ENCODE data around the gene MRLN. TPM values are rescaled to one million over a fixed set of nuclear protein-coding genes. Genes with fewer than 3 reads are reported as not detected.

The MRLN gene
- total and polyA plus RNA-seq, 2 of the 4 experiments (the other 2 are of a cell fraction): not detected

- Histone ChIP-seq H3K14ac (replicated peaks; ENCODE audit: low read depth, low read length) (no peak overlapping the region), H2BK5ac (ENCODE audit: low read depth, low read length, poor library complexity, severe bottlenecking) (no peak overlapping the region), H3K4ac (ENCODE audit: low read depth, low read length) (no peak overlapping the region), H3K9me1 (ENCODE audit: insufficient read depth, low read length) (no peaks in the 10 kb centered on the region), H4K5ac (ENCODE audit: low read depth, low read length) (no peak overlapping the region), H2AFZ (replicated peaks; ENCODE audit: low read length, poor library complexity) (no peak overlapping the region), H3K18ac (ENCODE audit: low read depth, low read length) (no peak overlapping the region), H2AK9ac (replicated peaks; ENCODE audit: low read depth, low read length, poor library complexity) (no peak overlapping the region), H3K27me3 (ENCODE audit: control insufficient read depth, insufficient read depth, low read length) (peaks cover 6% of the 10 kb centered on the region; the same call in 1 of the 2 replicates), H3K79me1 (ENCODE audit: low read depth in 1 of 2, low read length in 2 of 2) (no peaks in the 10 kb centered on the region), H2BK20ac (ENCODE audit: low read depth, low read length) (no peak overlapping the region), H4K8ac (ENCODE audit: low read depth in 2 of 2, low read length in 2 of 2) (no peak overlapping the region), H3K9me3 (ENCODE audit: control insufficient read depth, insufficient read depth, low read length) (no peaks in the 10 kb centered on the region), H4K91ac (ENCODE audit: insufficient read depth, low read depth, low read length) (no peak overlapping the region), H3K4me2 (ENCODE audit: low read depth, low read length) (no peak overlapping the region), H4K20me1 (ENCODE audit: insufficient read depth, low read length) (no peaks in the 10 kb centered on the region), H3K56ac (ENCODE audit: extremely low read depth, insufficient read depth, low read length) (no peak overlapping the region), H3K4me1 (ENCODE audit: control insufficient read depth, insufficient read depth, low read length) (no peaks in the 10 kb centered on the region), H3K4me3 (ENCODE audit: insufficient read depth, low read depth, low read length) (no peak overlapping the region), H3K36me3 (ENCODE audit: control insufficient read depth, insufficient read depth, low read length) (no peaks in the 10 kb centered on the region), H2BK15ac (ENCODE audit: low read depth, low read length) (no peak overlapping the region), H2BK120ac (ENCODE audit: low read depth, low read length) (no peak overlapping the region), H2AK5ac (ENCODE audit: low read depth, low read length) (no peak overlapping the region), H3K9ac (ENCODE audit: low read depth, low read length) (no peak overlapping the region), H3K27ac (ENCODE audit: insufficient read depth, low read length) (no peak overlapping the region), H3K23ac (ENCODE audit: low read depth, low read length) (no peak overlapping the region)
- in situ Hi-C loops (cut with MboI; ENCODE audit: low sequenced_read_pairs) (no loop called here), intact Hi-C loops (cut with micrococcal nuclease) (no loop called here), dilution Hi-C loops (cut with HindIII; ENCODE audit: low sequenced_read_pairs, unreplicated experiment) (no loop called here)
- no peak for DNase-seq
- ChIA-PET POLR2A (ENCODE audit: unreplicated experiment) (no interaction called here), CTCF (interaction anchor here (0.9 kb wide), 1 partner anchor 14 kb away, joined by 3 read pairs; no protein-coding TSS in a partner anchor)
- BruUV-seq (replicated peaks): no TSS peak
- no peak for ATAC-seq (ENCODE audit: low read depth)
- TF ChIP-seq USF2 (IDR thresholded peaks at IDR 0.05; ENCODE audit: low read depth, low read length) (no peak), ELK1 (IDR thresholded peaks at IDR 0.05; ENCODE audit: borderline replicate concordance, low read depth, low read length) (no peak), POLR2A (IDR thresholded peaks at IDR 0.05; ENCODE audit: low read depth, low read length) (no peak), MAZ (IDR thresholded peaks at IDR 0.05; ENCODE audit: borderline replicate concordance, low read depth, low read length) (no peak), MAFK (IDR thresholded peaks at IDR 0.05; ENCODE audit: low read depth, low read length) (no peak), RAD21 (IDR thresholded peaks at IDR 0.05; ENCODE audit: low read length) (no peak), RCOR1 (IDR thresholded peaks at IDR 0.05; ENCODE audit: insufficient replicate concordance, low read length) (no peak), MXI1 (IDR thresholded peaks at IDR 0.05; ENCODE audit: borderline replicate concordance, low read depth, low read length) (no peak), CEBPB (IDR thresholded peaks at IDR 0.05; ENCODE audit: low read depth, low read length) (no peak), NFE2L2 (IDR thresholded peaks at IDR 0.05; ENCODE audit: low read depth, low read length) (no peak), FOS (IDR thresholded peaks at IDR 0.05; ENCODE audit: low read depth, low read length) (no peak), SMC3 (IDR thresholded peaks at IDR 0.05; ENCODE audit: low read depth, low read length) (no peak)
- TF ChIP-seq, protein P1, sequence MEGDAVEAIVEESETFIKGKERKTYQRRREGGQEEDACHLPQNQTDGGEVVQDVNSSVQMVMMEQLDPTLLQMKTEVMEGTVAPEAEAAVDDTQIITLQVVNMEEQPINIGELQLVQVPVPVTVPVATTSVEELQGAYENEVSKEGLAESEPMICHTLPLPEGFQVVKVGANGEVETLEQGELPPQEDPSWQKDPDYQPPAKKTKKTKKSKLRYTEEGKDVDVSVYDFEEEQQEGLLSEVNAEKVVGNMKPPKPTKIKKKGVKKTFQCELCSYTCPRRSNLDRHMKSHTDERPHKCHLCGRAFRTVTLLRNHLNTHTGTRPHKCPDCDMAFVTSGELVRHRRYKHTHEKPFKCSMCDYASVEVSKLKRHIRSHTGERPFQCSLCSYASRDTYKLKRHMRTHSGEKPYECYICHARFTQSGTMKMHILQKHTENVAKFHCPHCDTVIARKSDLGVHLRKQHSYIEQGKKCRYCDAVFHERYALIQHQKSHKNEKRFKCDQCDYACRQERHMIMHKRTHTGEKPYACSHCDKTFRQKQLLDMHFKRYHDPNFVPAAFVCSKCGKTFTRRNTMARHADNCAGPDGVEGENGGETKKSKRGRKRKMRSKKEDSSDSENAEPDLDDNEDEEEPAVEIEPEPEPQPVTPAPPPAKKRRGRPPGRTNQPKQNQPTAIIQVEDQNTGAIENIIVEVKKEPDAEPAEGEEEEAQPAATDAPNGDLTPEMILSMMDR (conservative IDR thresholded peaks at IDR 0.05; ENCODE audit: low read depth, low read length): no peak
- WGBS, 2 experiments (ENCODE audit: extremely low coverage in 2 of 2, insufficient read length in 1 of 2): no CpG with 5 or more reads among the region's 2 CpGs
Observed at GRCh38 chr10:59752278-59752940, 846 bp downstream of the MRLN start.
